HEK293T (cell line): ENCODE measurements around the gene ADGRB2.

Experiments
- ELF4 ChIP-seq: fragments of 450-650 bp; IDR thresholded peaks from 2 replicates; pipeline ENCODE4 v1.6.1; 2017; ENCODE audit warnings: antibody characterized with exemption
- FOXA1 ChIP-seq: fragments of 450-650 bp; IDR thresholded peaks from 2 replicates; pipeline ENCODE4 v1.6.1; 2016; ENCODE audit warnings: mild to moderate bottlenecking
- LEF1 ChIP-seq: fragments of 450-650 bp; IDR thresholded peaks from 2 replicates; pipeline ENCODE4 v1.6.1; 2017; ENCODE audit warnings: mild to moderate bottlenecking, borderline replicate concordance
- PKNOX1 ChIP-seq: fragments of 450-650 bp; IDR thresholded peaks from 2 replicates; pipeline ENCODE4 v1.6.1; 2016
- SP1 ChIP-seq: fragments of 450-650 bp; IDR thresholded peaks from 2 replicates; pipeline ENCODE4 v1.6.1; 2017

- TF ChIP-seq SP1: no peak
- no peak for TF ChIP-seq LEF1
- TF ChIP-seq FOXA1: no peak
- no peak for TF ChIP-seq ELF4
- no peak for TF ChIP-seq PKNOX1
Observed at GRCh38 chr1:31703431-31704270, 60.5 kb downstream of the ADGRB2 start, which contains the start of gene COL16A1.
